Femur (tissue), 1 donor: Measurements from ENCODE around the gene SHROOM4.

Experiments
- DNase-seq: peaks from one replicate; pipeline ENCODE4 v3.0.0-alpha.2; 2017

The SHROOM4 gene

GRCh38 chrX:50614460-50614859, 199.5 kb downstream of the SHROOM4 start:
- no peak for DNase-seq

GRCh38 chrX:50613846-50614245, 200.1 kb downstream of the SHROOM4 start:
- no peak for DNase-seq

DNA sequence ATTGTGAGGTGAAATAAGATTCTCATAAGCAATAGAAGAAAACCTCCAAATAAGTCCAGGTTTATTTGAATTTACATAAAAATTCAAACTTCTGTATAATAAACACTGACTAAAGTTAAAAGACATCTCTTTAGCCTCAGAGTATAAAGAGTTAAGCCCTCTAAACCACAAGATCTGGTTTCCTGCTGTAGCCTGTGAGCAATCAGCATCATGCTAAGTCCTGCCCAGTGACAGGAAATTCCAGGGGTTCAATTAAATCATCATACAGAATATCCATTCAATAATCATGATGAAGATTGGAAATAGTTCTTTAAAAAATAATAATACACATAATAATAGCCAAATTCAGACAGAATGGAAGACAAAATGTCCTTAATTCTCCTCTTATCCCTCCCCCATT, 204.2 kb downstream of the SHROOM4 start:
- no peak for DNase-seq

- DNase-seq: no peak
These were observed 207.6 kb downstream of the SHROOM4 start for GRCh38 chrX:50606300-50606950.

DNA sequence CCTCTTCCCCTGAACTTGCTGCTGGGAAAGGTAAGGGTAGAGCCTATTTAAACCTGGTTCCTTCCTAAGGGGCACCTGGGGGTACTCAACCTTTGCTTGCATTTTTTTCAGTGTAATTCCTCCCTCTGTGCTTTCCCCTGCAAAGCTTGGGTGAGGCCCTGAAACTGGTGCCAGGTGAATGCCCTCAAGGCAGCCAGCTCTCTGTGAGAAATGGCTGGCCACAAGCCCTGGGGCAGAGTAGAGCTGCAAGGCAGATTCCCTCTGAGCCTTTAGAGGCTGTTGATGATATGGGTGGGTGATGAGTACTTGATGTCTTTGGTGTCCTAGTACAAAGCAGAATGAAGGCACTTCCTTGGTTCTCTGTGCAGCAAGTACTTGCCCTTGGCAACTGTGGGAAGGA, 217.9 kb downstream of the SHROOM4 start:
- no peak for DNase-seq

DNA sequence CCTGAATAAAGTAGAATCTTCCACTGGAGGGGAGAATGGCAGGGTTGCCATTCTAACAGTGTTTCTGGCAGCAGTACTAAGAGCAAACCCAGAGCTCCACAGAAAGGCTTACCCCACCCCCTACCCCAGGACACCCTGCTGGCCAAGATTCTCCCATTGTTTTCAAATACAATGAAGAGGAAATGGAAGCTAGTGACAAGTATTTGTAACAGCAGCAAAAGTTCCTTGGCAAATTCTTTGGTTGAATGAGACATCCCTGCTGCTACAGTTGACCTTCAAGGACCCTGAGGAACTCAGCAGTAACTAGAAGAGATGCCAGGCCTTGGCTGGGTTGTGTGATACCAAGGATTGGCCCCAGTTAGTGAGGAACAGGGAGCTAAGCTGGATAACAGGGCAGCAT, 219.2 kb downstream of the SHROOM4 start:
- DNase-seq: no peak

- no peak for DNase-seq
These were observed 227.0 kb downstream of the SHROOM4 start for GRCh38 chrX:50586980-50587379.

DNA sequence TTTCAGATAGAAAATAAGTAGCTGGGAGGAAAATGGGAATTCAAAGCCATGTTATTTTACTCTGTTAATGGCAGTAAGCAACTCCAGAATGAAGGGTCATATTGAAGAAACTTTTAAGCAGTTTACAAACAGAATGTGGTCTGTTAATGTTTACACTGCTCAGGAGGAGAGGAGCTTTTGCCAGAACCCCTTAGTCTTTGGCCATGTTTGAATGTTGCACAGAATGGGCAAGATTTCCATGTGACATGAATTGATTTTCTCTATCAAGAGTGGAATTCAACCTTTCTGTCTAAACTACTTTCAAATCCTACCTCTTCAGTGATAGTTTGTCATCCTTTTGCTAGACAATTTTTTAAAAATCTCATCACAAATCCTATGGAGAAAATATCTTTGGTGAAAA, 227.6 kb downstream of the SHROOM4 start:
- DNase-seq: no peak

DNA sequence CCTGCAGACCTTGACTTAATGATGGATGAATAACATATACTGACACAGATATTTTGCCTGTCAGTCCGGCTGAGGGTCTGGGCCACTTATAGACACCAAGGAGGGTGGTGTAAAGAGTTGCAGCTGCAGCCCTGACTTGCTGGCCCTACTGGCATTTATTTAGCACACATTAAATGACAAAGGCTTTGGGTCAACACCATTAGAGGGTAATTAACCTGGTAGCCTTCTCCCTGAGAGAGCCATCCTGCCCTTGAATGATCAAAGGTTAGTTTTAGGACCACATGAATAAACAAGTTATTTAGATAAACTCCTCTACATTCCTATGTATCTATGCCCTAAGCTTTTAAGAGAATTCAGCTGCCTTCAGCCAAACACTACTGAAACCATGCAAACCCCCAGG, 232.6 kb downstream of the SHROOM4 start:
- no peak for DNase-seq

- peak; percentile 24 for DNase-seq
These were observed 234.0 kb downstream of the SHROOM4 start for GRCh38 chrX:50579955-50580354.

DNA sequence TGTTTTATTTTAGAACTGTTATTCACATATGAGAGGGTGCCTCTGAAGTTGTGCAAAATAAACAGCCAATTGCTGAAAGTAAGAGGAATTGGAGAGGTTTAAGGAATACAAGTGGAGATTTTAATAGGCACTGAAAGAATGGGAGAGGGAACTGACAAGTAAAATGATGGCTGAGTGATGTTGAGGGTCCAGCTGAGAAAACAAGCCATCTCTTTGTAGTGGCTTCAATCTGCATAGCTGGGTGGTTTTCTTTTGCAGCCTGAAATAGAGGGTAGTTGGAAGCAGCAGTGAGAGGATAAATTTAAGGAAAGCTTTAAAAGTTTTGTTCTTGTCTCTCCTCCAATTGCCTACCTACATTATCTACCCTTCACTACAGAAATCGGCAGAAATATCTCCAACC, 236.7 kb downstream of the SHROOM4 start:
- DNase-seq: no peak

DNA sequence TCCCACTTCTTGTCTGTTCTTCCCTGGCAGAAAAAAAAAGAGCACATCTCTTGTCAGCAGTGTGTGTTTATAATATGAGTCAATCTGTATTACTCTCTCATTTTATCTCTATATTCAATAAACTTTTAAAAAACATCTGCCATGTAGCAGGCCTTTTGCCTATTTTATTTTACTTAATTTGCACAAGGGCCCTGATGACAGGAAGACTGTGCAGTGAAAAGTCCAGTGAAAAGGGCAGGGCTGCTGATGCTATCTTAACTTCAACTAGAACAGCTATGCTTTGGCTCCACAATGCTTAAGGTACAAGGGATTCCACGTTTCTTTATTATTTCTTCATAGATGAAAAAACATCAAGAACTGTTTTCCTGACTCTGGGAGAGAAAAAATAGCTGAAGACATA, 246.4 kb downstream of the SHROOM4 start:
- DNase-seq: no peak

DNA sequence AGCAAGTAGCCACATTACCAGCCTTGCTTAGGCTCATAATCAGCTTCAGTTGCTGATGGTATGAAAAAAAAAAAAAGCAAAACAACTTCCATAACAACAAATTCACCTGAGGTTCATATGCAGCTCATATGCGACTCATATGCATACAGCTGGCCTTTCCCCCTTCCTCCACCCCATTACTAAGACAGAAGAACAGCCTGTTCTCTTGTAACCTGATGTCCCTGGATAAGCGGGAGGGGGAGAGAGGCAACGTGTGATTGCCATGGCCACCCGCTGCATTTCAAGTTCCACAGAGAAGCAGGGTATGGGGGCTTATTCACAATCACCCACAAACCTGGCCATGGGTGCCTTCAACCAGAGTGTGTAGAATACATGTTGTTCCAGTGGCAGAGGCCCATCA, 248.3 kb downstream of the SHROOM4 start:
- no peak for DNase-seq
